Measurements from ENCODE around the gene SLC25A34. TPM values are rescaled to one million over a fixed set of nuclear protein-coding genes. Genes with fewer than 3 reads are reported as not detected.

Gene SLC25A34
- total and polyA plus RNA-seq, 2 of the 13 experiments (the other 11 are each of a cell fraction or from before 2014, with no cell fraction given), result 0.13 to 0.18 TPM

DNA sequence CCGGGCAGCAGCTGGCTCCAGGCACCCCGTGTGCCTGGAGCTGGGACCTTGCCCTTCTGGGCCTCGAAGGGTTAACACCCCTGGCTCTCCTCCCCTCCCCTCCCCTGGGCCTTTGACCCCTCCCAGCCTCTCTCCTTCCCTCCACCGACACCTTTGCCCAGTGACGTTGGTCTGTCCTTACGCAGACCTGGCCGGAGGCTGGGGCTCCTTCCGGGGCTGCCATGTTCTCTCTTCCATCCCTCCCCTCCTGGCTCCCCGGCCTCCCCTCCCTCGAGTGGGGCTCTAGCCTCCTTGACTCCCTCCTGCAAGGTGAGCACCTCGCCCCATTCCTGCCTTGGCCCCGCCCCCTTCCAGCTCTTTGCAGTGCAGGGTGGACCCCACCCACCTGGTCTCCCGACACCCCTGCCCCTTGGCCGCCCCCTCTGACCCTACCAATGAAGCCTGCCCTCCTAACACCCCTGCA, 6.3 kb downstream of the SLC25A34 start, which contains the start of gene TMEM82 (continued):
- TF ChIP-seq PRDM4 (CRISPR knock-in tag; IDR thresholded peaks at IDR 0.05; ENCODE audit: borderline replicate concordance), result no peak
- TF ChIP-seq MTF2 (CRISPR knock-in tag; IDR thresholded peaks at IDR 0.05; ENCODE audit: borderline replicate concordance), result no peak
- TF ChIP-seq TRAFD1 (CRISPR knock-in tag; IDR thresholded peaks at IDR 0.05; ENCODE audit: borderline replicate concordance), result no peak
- TF ChIP-seq, protein P1, sequence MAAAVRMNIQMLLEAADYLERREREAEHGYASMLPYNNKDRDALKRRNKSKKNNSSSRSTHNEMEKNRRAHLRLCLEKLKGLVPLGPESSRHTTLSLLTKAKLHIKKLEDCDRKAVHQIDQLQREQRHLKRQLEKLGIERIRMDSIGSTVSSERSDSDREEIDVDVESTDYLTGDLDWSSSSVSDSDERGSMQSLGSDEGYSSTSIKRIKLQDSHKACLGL (CRISPR knock-in tag; IDR thresholded peaks at IDR 0.05), result no peak
- no peak for TF ChIP-seq NONO (IDR thresholded peaks at IDR 0.05)
- TF ChIP-seq NONO (CRISPR knock-in tag; conservative IDR thresholded peaks at IDR 0.05), result 0 out of 2 replicates have a peak, but pooled peaks have one; percentile 41
- TF ChIP-seq ZSCAN9 (CRISPR knock-in tag; IDR thresholded peaks at IDR 0.05; ENCODE audit: borderline replicate concordance), result no peak
- TF ChIP-seq PTBP1 (IDR thresholded peaks at IDR 0.05; ENCODE audit: low read depth, low read length, poor library complexity, severe bottlenecking), result no peak
- no peak for TF ChIP-seq RCOR2 (CRISPR knock-in tag; IDR thresholded peaks at IDR 0.05)
- TF ChIP-seq MED8 (CRISPR knock-in tag; IDR thresholded peaks at IDR 0.05; ENCODE audit: insufficient replicate concordance), result peak; percentile 25
- TF ChIP-seq ZNF556 (CRISPR knock-in tag; IDR thresholded peaks at IDR 0.05; ENCODE audit: borderline replicate concordance), result no peak
- TF ChIP-seq ZBTB3 (CRISPR knock-in tag; IDR thresholded peaks at IDR 0.05; ENCODE audit: borderline replicate concordance, low read depth), result no peak
- TF ChIP-seq NR2F1 (CRISPR knock-in tag; IDR thresholded peaks at IDR 0.05), result peak in 1 of 2 experiments; percentile 43; a peak in 2 of 4 replicates
- TF ChIP-seq EHMT2 (IDR thresholded peaks at IDR 0.05; ENCODE audit: borderline replicate concordance, low read depth, low read length), result no peak
- no peak for TF ChIP-seq ZNF441 (CRISPR knock-in tag; IDR thresholded peaks at IDR 0.05; ENCODE audit: borderline replicate concordance)
- no peak for TF ChIP-seq ZNF331 (CRISPR knock-in tag; IDR thresholded peaks at IDR 0.05)
- TF ChIP-seq JUN (CRISPR knock-in tag; IDR thresholded peaks at IDR 0.05), result no peak
- TF ChIP-seq ZFYVE20 (CRISPR knock-in tag; IDR thresholded peaks at IDR 0.05; ENCODE audit: borderline replicate concordance, low read depth), result no peak
- TF ChIP-seq HMG20B (CRISPR knock-in tag; conservative IDR thresholded peaks at IDR 0.05), result no peak
- TF ChIP-seq CREB1 (IDR thresholded peaks at IDR 0.05), result no peak
- peak; percentile 53; the same call in 1 of the 2 replicates for TF ChIP-seq CREB1 (CRISPR knock-in tag; IDR thresholded peaks at IDR 0.05)
- no peak for TF ChIP-seq ZBTB20 (CRISPR knock-in tag; IDR thresholded peaks at IDR 0.05; ENCODE audit: borderline replicate concordance, low read depth)
- TF ChIP-seq ZNF737 (CRISPR knock-in tag; IDR thresholded peaks at IDR 0.05; ENCODE audit: borderline replicate concordance), result no peak
- TF ChIP-seq MAFF (IDR thresholded peaks at IDR 0.05; ENCODE audit: low read depth, low read length), result no peak
- no peak for TF ChIP-seq SUZ12 (IDR thresholded peaks at IDR 0.05; ENCODE audit: low read depth, low read length)
- no peak for TF ChIP-seq ZFP36L1 (CRISPR knock-in tag; IDR thresholded peaks at IDR 0.05)
- no peak for TF ChIP-seq RAD51 (IDR thresholded peaks at IDR 0.05; ENCODE audit: borderline replicate concordance)
- no peak for TF ChIP-seq ZNF883 (CRISPR knock-in tag; IDR thresholded peaks at IDR 0.05; ENCODE audit: not compliant biosample characterization)
- no peak for TF ChIP-seq SYNCRIP (IDR thresholded peaks at IDR 0.05; ENCODE audit: insufficient read depth, low read depth, low read length)
